Dermis microvascular lymphatic vessel endothelial cell (primary cell): ENCODE measurements around the gene ABHD17C. TPM values are rescaled to one million over a fixed set of nuclear protein-coding genes. Genes with fewer than 3 reads are reported as not detected.

ENCODE experiments used
- DNase-seq, 2 donors: peaks; one replicate each; pipeline versions ENCODE4 v3.0.0 to v3.0.0-alpha.2; 2010; ENCODE audit warnings: low read depth in 2 of 2
- total RNA-seq: library from RNA; depleted of rRNA; stranded (reverse); fragments of >200 nt; gene quantifications from 2 replicates; pipeline ENCODE4 v1.2.1, GENCODE V29; 2014

ABHD17C gene
- total RNA-seq, 1 donor from 2014 or later = 4.9 TPM

- no peak for DNase-seq
These were observed 90.2 kb downstream of the ABHD17C start for GRCh38 chr15:80785335-80785734.

GRCh38 chr15:80785811-80786354 is 90.8 kb downstream of the ABHD17C start:
- DNase-seq = no peak

DNA sequence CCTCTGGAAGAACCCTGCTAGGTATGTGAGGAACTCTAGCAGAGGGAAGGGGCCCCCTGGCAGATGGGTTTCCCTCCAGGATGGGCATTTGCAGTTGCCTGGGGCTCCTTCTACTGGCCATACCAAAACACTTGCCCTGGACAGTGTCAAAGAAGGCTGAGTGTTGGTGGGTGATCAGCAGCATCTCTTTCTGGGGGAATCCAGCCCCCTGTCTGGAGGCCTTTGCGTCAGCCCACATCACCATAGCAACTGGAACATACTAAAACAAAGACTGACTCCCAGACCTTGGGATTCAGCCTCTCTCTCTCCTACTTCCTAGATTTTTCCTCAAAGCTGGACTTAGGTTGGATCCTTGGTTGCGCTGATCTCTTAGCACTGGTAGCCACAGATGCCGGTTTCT is 92.2 kb downstream of the ABHD17C start:
- DNase-seq = no peak

GRCh38 chr15:80788536-80788935 is 93.4 kb downstream of the ABHD17C start:
- DNase-seq = no peak

GRCh38 chr15:80789296-80789695 is 94.2 kb downstream of the ABHD17C start:
- DNase-seq = no peak

DNA sequence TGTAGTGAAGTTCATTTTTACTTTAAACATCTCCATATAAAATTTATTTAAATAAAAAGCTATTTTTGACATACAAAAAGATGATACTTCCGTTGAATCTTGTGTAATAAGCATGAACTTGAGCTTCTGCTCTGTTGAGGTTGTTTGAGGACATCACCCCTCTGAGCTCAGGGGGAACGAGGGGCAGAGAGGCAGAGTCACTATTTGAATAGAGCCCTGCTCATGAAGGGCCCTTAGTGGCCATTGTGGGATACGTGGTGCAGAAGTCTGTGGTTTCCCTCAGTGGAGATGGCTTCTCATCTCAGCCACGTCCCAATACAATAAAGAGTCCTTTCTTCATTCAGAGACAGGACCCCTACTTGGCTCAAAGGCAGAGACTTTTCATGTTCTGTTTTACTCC is 94.7 kb downstream of the ABHD17C start:
- DNase-seq = no peak

DNA sequence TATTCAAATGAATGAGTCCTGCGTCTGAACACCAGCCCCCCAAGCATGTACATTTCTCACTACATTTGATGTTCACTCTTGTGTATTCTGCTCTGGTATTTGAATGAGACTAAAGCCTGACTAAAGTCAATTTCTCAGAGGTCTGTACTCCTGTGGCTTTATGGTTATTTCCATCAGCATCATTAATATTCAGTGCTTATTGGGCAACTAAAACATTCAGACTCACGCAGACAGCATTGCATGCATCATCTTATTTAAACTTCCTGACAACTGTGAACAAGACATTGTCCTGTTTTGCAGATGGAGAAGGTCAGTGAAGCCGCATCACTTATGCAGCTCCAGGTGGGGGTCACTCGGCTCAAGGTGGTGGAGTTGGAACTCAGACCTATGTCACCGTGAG is 95.1 kb downstream of the ABHD17C start:
- no peak for DNase-seq

DNA sequence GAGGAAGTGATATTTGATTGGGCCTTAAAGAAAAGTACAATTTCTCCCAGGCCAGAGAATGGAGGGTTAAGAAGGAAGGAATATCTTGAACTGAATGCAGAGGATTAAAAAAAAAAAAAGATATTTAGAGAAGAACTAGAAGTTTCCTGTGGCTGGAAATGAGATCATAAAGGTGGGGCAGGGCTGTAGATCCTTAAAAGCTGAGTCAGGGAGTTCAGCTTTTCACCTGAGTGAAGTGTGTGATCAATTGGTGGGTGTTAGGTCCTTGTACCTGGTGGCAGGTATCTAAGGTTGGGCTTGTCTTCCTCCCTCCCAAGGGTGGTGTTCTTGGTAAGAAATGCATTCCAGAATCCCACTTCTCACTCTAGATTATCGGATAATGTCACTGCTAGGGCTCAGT is 95.9 kb downstream of the ABHD17C start:
- DNase-seq = no peak

GRCh38 chr15:80796407-80796806 is 101.3 kb downstream of the ABHD17C start:
- no peak for DNase-seq

GRCh38 chr15:80798911-80799310 is 103.8 kb downstream of the ABHD17C start:
- DNase-seq = no peak

DNA sequence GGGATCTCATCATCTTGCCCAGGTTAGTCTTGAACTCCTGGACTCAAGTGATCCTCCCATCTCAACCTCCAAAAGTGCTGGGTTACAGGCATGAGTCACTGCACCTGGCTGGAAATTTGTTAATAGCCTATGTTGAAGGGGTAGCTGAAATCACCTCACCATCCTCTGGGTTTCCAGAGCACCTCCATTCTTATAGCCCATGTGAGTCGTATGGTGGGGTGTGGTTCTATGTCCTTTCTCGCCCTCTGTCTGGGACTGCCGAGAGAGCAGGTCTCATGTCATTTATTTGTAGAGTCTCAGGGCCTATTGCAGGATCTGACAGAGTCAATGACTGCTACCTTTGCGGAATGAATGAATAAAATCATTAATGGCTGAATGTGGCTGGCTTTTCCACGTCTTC is 105.0 kb downstream of the ABHD17C start:
- DNase-seq = no peak

- peak in 1 of 2 donors; percentile 31 for DNase-seq
These were observed 107.0 kb downstream of the ABHD17C start for GRCh38 chr15:80801891-80802680.

DNA sequence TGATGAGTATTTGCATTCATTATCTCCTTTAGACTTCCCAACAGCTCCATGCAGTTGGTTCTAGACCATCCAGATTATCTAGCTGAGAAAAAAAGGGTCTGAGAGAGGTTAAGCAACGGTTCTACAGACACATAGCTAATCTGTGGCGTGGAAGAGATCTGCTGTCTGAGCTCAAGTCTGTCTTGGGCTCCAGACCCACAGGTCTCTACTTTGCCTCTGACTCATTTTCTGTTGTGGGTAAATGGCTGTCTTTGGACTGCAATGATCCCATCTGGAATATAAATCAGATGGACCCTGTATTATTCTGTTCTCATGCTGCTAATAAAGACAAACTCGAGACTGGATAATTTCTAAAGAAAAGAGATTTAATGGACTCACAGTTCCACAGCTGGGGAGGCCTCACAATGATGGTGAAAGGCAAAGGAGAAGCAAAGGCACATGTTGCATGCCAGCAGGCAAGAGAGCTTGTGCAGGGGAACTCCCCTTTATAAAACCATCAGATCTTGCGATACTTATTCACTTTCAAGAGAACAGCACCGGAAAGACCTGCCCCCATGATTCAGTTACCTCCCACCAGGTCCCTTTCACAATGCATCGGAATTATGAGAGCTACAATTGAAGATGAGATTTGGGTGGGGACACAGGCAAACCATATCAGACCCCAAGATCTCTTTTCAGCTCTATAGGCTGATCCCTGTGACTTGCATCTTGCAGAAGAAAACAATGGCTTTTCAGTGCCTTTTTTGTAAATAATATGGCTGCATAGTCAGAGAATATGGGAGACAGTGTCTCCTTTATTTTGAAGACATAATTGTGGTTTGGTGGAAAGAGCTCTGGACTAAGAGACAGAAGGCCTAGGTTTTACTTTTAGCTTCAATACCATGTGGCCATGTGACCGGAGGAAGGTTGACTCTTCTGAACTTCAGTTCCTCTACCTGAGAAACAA is 108.7 kb downstream of the ABHD17C start:
- no peak for DNase-seq

GRCh38 chr15:80804970-80805495 is 109.9 kb downstream of the ABHD17C start:
- DNase-seq = no peak

Other genes with a start within 250 kb of the ABHD17C start
- gene CEMIP, start 84.1 kb downstream of the ABHD17C start, total RNA-seq = 0.26 and 0.38 TPM in 2 replicates